ENCODE measurements around the gene JAKMIP1.

JAKMIP1 gene

GRCh38 chr4:6177587-6178197 lies 22.7 kb downstream of the JAKMIP1 start:
- no peak for DNase-seq

GRCh38 chr4:6175426-6175825 lies 24.9 kb downstream of the JAKMIP1 start:
- no peak for DNase-seq

- DNase-seq, result no peak
Observed at GRCh38 chr4:6172927-6173200, 27.5 kb downstream of the JAKMIP1 start.

GRCh38 chr4:6172093-6172926 lies 28.0 kb downstream of the JAKMIP1 start:
- no peak for DNase-seq

GRCh38 chr4:6169239-6169638 lies 31.1 kb downstream of the JAKMIP1 start:
- no peak for DNase-seq

GRCh38 chr4:6165766-6166165 lies 34.6 kb downstream of the JAKMIP1 start:
- DNase-seq, result no peak

GRCh38 chr4:6162885-6163284 lies 37.5 kb downstream of the JAKMIP1 start:
- no peak for DNase-seq

- DNase-seq, result no peak
Observed at GRCh38 chr4:6161921-6162464, 38.4 kb downstream of the JAKMIP1 start.

GRCh38 chr4:6160536-6160935 lies 39.8 kb downstream of the JAKMIP1 start:
- DNase-seq, result no peak

GRCh38 chr4:6157926-6158325 lies 42.4 kb downstream of the JAKMIP1 start:
- no peak for DNase-seq

GRCh38 chr4:6155996-6156750 lies 44.2 kb downstream of the JAKMIP1 start:
- no peak for DNase-seq

- DNase-seq, result peak in 1 of 3 experiments; percentile 23
Observed at GRCh38 chr4:6154875-6155274, 45.5 kb downstream of the JAKMIP1 start.

- DNase-seq, result no peak
Observed at GRCh38 chr4:6153874-6154273, 46.5 kb downstream of the JAKMIP1 start.

GRCh38 chr4:6152869-6153705 lies 47.3 kb downstream of the JAKMIP1 start:
- no peak for DNase-seq

- DNase-seq, result no peak
Observed at GRCh38 chr4:6150046-6150735, 50.2 kb downstream of the JAKMIP1 start.

- DNase-seq, result no peak
Observed at GRCh38 chr4:6148506-6149205, 51.7 kb downstream of the JAKMIP1 start.

GRCh38 chr4:6147441-6147840 lies 52.9 kb downstream of the JAKMIP1 start:
- no peak for DNase-seq

- no peak for DNase-seq
Observed at GRCh38 chr4:6143603-6144181, 56.7 kb downstream of the JAKMIP1 start.

GRCh38 chr4:6142935-6143602 lies 57.3 kb downstream of the JAKMIP1 start:
- DNase-seq, result no peak

GRCh38 chr4:6142511-6142910 lies 57.8 kb downstream of the JAKMIP1 start:
- no peak for DNase-seq

- no peak for DNase-seq
Observed at GRCh38 chr4:6141554-6141953, 58.8 kb downstream of the JAKMIP1 start.

Data from NCI-H1417 (cell line).